SHP77 (cell line): ENCODE data around the gene ANKFN1.

Experiments used
- DNase-seq, 2 experiments: peaks; one replicate each; lab custom pipeline; 2025; lab: John Stamatoyannopoulos, UW

Gene ANKFN1

DNA sequence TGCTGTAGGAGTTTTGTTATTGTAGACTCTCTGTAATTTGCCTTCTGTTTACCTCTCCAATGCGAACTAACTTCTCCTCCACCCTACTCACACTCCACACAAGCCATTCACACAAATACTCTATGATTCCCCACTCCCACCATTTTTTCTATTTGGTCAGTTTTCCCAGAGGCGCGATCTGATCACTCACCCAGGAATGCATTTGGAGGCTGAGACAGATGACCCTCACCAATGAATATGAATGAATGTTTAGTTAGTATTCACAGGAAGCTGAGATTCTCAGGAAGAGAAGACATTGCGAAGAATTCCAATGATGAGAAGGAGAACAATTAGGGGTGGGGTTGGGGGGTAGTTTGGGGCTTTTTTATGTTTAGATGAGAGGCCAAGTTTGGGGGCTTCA, 10.5 kb upstream of the ANKFN1 start:
- no peak for DNase-seq

DNA sequence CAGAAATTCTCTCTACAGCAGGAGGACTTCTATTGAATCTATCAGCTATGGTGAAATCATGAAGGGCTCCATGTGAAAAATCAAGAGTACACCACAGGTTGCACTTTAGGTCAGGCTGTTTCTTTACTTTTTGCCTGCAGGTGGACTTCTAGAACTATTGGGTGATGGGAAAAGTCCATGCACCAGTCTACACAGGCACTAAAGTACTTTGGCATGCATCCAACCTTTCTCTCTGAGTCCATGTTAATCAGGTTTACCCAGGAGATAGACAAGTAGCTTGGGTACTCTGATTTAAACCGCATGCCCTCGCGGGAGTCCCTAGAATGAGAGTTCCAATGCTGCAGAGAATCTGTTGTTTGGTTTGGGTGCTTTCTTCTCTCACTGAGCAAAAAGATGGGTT, 9.1 kb upstream of the ANKFN1 start:
- DNase-seq = no peak

DNA sequence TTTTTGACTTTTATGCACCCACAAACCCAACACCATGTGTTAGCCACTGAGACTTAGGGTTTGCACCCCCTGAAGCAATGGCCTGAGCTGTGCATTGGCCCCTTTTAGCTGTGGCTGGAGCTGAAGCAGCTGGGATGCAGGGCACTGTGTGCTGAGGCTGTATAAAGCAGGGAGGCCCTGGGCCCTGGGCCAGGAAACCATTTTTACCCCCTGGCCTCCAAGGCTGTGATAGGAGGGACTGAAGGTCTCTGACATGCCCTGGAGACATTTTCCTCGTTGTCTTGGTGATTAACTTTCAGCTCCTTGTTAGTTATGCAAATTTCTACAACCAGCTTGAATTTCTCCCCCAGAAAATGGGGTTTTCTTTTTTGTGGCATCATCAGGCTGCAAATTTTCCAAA, 6.7 kb upstream of the ANKFN1 start:
- no peak for DNase-seq

DNA sequence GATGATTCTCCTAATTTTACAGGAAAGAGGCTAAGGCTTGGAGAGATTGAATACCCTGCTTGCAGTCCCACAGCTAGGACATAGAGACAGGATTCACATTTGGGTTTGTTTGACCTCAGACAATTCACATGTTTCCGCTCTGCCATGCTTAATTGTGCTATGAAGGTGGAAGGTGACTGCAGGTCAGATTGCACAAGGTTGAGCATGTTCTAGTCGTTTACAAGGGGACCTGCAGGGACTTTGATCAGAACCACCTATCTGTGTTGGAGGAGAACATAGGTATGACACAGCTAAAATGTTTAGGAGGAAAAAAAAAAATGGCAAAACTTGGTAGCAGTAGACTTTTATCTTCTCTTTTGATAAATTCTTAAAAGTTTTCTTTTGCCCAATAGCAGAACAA, 4.9 kb upstream of the ANKFN1 start:
- no peak for DNase-seq

DNA sequence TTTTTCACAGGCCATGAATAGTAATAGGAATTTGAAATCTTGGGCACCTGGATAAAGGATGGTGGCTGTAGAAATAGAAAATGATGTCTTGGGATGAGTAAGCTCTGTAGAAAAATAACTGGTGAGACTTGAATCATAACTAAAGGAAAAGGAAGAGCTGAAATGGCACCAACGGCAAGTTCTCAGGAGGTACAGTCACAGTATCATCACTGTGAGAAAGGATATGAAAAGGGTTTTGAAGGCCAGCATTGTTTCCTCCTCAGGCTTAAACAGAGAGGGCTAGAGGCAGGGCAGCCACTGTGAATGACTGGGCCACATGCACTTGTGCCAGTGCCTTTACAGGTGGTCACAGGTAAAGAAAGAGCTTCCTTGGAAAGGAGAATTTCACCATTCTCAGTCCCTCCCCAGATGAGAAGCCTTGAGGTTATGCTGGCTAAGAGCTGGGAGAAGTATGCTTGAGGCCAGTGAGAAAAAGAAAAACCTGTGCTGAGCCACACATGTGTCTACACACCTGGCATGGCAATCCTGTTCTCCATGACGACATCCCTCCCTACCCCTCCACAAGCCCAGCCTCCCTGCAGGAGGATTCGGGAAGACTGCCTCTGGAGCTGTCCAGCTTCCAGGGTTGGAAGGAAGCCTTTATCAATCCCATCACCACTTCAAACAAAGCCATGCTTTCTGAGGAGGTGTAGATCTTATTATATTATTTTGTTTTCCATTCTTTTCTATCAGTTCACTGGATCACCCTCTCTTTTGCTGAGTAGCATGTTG, 3.8 kb upstream of the ANKFN1 start:
- no peak for DNase-seq

DNA sequence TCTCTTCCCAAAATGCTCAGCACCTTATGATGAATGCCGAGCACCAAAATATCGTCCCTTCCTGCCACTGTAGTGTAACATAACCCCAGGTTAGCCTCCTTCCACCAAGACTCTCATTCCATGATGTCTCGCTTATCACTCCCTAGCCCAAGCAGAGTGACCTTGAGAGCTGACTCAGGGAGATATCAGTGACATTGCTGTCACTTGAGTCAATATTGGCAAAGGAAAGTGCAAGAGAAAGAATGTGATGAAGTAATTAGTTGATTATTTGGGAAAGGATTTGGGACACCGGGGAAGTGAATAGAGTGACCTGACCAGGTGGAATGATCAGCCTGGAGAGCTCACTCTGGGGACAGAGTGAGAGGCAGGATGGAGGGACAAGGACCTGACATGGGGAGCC, 2.6 kb upstream of the ANKFN1 start:
- no peak for DNase-seq

DNA sequence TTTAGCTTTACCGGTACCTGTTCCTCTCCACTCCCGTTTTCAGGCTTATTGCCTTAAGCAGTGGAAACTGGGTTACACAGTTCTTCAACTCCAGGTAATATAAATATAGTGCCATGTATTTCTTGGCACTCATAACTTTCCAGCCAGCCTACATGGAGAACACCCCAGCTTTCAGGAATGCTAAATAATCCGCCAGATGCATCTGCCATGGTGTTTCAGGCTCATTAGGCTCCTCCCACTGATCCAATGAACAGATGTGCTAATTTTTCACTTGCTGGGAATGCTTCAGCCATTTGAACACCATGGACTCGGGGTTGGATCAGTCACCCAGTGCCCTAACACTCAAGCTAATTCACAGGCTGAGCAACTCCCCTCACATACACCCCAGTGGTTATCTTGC, 4.6 kb downstream of the ANKFN1 start:
- no peak for DNase-seq

DNA sequence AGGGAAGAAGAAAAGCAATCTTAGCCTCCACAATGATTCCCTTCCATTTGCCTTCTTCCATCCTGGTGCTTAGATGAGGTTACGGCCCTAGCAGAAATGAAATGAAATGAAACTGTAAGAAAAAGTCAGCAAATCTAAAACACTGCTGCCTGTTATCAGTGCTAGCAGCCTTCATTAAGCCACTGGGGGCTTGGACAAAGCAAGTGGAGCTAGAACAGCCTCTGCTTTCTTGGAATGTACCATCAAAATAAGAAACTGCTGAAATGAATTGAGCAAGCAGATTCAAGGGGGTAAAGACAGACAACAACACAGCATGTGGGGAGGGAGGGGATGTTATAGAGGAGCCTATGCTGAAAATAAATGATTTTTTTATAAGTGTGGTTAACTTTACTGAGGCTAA, 5.1 kb downstream of the ANKFN1 start:
- no peak for DNase-seq

DNA sequence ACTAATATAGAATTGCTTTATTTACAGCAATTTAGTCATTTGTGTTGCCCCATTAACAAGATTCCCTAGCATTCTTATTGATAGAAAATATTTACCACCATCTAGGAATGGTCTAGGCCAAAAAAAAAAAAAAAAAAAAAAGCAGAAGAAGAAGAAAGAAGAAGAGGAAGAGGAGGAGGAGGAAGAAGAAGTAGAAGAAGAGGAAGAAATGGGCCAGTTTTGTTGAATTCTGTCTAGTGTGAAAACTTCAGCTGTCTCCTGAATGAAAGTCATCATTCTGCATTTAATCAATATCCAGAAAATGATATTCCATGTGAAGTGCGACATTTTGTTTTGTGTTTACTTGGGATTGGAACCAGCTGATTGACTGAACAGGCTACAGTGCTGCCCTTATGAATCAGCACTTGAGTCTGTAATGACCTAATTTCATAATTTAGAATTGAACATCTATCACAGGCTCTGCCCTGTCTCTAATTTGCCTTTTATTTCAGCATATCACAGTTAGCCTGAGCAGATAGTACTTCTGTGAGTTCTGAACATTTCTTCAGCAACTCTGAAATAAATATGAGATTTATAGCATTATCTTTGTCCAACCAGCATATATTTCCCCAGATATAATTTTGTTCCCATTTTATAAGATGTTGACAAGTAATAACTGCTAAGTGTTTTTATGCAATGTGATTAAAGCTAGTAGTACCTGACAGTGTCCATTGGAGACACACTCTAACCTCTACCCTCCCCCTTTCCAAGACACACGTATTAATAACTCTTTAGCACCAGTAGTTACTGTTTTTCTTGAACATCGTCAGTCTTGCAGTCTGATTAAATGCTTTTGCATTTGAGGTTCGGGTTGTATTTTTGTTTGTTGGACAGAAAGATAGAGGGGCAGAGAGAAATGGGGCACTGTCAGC, 5.9 kb downstream of the ANKFN1 start:
- DNase-seq = no peak

DNA sequence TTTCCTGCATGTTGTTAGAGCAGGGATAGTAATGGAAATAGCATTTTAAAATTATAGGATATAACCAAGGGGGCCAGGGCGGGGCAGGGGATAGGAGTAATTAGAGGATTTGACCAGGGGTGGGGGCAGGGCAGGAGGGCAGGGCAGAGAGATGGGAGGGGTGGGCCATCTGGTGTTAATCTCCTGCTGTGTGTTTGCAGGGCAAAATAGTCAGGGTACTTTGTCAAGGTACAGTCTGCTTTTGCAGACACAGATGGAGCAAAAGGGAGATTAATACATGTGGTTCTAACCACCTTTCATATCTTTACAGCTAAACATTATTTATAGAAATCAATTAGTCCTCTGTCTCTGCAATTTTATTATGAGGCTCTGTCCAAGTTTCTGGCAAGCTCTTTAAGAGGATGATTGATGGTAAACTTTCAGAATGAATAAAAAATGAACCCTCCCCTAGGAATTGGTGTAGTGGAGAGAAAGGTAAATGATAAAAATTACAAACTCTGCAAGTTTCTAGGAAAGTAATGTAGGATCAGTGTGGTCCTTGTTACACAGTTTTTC, 6.6 kb downstream of the ANKFN1 start:
- DNase-seq = no peak

DNA sequence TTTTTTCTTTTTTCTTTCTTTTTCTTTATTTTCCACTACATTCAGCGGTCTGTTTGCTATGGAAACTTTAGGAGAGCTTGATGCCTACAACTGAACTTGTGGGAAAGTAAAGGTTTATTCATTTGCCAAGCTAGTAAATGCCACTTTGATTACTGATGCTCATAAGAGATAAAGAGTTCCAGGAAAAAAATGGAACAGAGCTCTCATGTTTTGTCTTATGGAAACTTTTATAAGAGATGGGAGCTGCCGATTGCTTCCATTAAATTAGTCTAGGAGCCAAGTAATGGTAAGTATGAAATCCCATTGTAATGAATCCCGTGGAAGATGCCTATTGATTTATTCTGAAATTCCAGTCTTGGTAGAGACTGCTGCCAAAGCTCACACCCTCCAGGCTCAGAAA, 7.1 kb downstream of the ANKFN1 start:
- no peak for DNase-seq

DNA sequence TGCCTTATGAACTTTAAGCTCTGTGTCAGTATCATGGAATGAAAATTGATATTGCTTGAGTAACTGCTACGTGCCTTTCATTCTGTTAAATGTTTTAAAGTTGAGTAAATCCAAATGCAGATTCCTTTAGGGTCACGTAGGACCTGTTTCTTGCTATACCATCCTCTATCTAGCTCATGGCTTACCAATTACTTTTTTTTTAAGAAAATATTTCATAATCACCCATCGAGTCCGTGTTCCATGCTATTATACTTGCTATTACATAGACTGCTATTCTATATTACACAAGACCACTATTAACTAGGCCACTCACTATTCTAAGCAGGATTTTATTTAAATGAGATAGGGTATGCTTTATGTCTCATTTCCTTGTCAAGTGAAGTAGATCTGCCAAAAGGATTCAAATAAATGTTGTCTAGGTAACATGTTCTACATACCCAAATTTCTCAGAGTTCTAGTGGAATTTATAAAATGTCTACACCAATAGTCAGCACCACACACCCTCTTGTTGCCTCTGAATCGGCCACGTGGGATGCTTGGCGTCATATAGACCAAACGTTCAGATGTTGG, 11.9 kb downstream of the ANKFN1 start:
- no peak for DNase-seq

DNA sequence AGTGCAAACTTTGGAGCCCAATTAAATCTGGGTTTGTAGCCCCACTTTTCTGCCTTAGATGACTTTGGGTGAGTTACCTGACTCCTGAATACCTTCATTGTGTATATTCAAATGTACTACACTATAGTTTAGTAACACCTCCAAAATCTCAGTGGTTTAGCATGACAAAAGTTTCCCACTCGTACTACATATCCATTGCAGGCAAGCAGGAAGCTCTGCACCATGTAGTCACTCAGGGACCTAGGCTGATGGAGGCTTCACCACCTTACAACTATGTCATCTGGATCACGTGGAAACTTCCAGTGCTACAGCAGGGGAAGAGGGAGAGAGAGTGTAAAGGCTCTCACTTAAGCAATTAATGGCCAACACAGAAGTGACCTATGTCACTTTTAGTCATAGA, 14.2 kb downstream of the ANKFN1 start:
- DNase-seq = no peak

DNA sequence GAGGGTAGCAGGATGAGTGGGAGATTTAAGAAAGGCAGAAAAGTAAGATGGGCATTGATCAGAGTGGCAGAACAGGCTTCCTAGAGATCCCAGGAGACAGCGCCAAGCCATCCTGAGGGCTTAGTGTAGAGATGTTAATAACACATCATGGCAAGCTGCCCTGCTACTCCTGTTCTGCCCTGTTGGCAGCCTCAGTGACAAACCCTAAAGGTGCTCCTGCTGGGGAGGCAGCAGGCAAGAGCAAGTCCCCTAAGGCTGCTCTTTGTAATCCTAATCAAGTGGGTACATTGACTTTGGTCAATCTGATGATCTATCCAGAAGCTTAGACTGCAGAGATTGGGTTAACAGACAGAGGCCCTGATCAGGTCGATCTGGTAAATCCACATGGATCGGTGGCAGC, 16.3 kb downstream of the ANKFN1 start:
- no peak for DNase-seq

DNA sequence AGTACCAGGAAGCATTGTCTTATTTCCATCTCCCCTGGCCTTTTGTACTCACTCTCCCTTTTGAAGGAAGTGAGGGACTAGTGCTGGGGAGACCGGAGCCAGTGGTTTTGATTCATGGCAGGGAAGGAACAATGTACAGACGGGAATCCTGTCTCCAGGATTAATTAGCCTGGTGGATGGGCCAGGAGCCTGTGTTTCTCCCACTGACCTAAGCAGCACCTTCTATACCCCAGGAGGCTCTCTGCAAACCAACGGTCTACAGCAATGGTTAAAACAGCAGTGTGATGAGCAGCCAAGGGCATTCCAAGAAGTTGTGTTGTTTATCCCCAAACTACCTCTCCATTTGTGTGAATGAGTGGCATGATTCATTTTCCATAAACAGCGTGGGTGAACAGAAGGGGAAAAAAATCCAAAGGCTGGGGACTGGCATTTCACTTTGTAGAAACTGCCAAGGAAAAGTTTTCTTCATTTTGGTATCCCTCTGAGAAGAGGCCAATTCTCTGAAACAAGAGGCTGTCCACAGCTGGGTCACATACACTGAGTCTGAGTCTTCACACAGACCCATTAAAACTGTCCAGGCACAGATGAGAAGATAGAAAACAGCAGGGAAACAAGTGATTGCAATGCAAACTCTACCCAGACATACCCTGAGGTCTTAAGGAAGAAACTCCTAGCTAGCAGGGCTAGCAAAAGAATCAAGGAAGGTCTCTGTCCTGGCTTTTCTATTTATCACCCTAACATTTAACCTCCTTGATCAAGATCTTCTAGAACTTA, 18.1 kb downstream of the ANKFN1 start:
- no peak for DNase-seq

DNA sequence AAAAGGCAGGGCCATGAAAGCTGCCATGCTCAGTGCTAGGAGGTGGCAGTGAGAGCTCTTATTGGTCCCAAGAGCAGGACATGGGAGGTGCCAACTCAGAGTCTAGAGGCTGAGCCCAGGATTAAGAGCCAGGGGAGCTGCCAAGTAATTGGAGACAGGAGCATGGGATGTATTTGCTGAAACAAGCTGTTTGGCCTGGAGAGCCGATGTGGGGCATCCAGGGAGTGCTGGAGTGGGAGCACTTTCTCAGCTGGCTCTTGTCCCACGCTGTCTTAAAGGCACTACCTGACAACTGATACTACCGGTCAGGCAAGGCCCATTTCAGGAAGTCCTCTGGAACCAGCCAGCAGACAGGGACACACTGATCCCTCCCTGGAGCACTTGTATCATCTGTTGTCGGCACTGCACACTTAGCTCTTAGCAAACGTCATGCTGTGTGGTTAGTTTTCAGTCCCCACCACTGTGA, 19.3 kb downstream of the ANKFN1 start:
- no peak for DNase-seq

DNA sequence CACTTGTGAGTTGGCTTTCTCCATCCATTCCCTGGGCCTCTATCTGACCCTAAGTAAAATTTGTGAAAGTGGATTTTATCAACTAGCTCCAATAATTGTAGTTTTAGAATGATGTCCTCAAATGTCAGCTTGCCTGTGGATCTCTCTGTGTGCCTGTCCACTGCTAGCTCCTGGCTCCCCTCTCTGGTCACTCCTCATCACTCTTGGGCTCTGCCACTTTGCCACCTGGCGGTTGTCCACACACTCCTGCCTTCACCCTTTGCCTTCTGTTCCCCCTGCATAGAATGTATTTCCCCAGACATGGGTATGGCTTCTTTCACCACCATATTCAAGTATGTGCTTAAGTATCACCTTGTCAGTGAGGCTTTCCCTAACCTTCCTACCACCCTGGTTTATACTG, 19.8 kb downstream of the ANKFN1 start:
- no peak for DNase-seq

DNA sequence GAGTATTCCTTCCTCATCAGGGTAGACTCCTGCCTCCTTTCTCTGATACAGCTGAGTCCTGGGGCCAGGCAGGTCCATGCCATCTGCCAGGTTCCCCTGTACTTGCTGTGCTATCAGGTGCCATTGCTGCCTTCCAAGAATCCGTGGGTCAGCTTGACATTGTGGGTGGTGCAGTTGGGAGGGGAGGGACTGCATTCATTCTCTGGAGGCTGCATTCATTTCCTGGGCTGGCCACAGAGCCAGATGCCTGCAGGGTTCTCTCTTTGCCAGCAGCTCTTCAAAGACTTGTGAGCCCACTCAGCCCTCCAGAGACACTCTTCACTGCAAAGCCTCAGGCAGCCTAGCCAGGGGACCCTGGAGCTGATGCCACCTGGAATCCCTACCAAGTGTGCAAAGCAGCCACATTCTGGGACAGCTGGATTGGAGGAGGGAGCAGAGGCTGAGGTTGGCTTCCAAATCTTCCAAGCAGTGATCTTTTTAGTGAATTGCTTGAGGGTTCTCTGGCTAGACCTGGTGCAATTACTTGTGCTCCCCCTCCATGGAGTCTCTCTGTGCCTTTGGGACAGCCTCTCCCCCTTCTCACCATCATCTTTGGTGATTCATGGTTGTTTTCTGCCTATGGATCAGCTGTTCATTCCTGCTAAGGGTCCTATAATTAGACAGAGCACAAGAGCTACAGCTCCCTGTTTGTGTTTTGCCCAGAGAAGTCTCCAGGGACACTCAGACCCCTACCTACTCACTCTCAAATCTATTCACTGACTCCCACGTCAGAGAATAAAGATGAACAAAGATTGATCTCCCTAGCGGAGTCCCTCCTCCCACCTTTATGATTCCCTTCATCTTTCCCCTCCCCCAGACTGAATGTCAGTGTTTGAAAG, 20.9 kb downstream of the ANKFN1 start:
- no peak for DNase-seq

DNA sequence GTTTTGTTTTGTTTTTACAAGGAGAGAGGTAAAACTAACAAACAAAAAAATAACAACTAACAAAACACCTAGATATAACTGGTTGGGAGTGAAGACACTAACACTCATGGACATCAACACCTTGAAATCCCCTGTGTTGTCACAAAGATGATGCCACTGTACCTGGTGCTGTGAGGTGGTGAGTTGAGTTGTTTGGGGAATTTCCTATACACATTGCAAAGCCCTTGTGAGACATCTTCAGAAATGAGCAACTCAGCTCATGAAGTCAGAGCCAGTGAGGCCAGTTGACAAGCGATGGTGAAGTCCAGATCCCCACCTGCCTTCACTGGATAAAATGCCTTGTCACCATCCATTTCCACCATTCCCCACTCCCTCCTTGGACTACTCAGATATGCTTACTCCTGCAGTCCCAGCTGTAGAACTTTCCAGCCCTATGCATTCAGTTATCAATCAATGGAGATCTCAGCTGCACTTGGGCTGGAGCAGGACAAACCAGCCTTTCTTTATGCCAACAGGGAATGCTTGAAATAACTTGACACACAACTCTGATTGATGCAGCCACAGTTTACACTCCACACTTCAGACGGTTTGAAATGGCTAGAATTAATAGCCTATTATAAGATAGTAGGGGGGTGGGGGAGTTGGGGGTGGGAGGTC, 22.2 kb downstream of the ANKFN1 start:
- DNase-seq = no peak

DNA sequence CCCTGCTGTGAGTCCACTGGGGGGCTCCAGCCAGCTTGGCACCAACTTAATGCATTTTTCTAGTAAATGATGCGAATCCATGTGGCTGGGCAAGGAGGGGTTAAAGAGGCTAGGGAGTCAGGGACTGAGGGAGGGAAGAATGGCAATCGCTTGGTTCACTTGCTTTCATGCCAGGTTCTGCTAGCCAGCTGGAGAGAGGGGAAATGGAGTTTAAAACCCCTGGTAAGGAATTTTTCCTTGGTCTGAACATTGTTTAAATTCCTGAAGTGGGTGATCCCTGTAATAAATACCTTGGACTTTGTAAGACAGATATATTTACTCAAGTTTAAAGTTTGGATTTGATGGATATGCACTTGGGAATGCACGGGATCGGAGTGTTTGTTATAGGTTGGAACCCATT, 22.8 kb downstream of the ANKFN1 start:
- no peak for DNase-seq
